Stimulated activated CD8-positive, alpha-beta memory T cell treated with anti-CD3 and anti-CD28 coated beads, Interleukin-12 subunit alpha, Interleukin-12 subunit beta, amount 100 ng/mL, for 24 hours (primary cell): Measurements from ENCODE around the gene PCAT6.
"Not testable (repeated sequence)": the region's sequence is repeated elsewhere in the genome, so short reads cannot be mapped to it uniquely, and the experiment has no call there.

ENCODE experiments used
- DNase-seq: peaks from one replicate; pipeline ENCODE4 v3.0.0-alpha.2; 2020; ENCODE audit errors: extremely low read depth

PCAT6 gene

DNA sequence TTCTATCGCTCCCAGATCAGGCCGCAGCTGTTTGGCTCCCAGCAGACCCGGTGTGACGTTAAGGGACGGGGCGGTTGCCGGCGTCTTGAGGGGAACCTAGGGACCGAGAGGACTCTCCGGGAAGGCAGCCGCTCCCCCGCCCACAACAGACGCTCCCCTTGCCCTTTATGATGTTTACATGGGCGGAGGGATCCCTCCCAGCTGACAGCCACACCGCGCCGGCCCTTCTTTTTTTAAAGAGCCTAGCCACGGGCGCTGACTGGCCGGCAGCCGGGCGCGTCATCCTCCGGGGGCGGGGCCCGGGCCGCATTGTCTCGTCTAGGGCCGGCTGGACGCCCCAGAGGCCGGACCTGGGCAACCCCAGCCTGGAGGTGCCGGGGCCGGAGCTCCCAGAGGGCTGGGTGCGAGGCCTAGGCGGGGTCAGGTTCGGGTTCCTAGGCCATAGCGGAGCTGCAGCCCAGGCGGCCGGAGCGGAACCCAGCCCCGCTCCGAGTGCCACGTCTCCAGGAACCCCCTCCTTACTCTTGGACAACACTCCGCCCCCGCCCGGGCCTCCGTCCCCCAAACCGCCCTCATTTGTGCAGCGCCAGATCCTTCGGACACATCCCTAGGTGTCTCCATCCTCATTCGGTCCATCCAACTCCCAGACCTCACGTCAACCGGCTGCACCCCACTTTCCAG is at the start of gene PCAT6:
Gene PCAT6, plus strand, starts transcription at position 340 of the 681 bp plus-strand sequence.
- DNase-seq = peak; percentile 75

- no peak for DNase-seq
Measured at GRCh38 chr1:202762019-202762418, 48.7 kb upstream of the PCAT6 start.

- no peak for DNase-seq
Measured at GRCh38 chr1:202765721-202766120, 45.0 kb upstream of the PCAT6 start.

DNA sequence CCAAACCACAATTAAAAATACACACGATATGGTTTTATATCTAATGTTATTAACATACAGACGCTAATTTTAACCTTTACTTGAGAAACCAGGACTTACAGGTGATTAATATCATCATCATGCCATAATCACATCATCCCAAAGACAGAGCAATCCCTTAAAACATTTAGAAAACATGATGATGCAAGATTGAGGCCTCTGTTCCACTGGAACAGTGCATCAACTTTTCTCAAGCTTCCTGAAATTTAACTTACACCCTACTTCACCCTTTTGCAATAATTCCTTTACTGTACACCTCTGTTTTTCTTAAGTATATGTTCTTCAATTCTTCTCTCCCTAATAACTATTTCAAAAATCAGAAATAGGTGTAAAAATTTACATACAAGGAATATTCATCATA is 40.6 kb upstream of the PCAT6 start:
- no peak for DNase-seq

DNA sequence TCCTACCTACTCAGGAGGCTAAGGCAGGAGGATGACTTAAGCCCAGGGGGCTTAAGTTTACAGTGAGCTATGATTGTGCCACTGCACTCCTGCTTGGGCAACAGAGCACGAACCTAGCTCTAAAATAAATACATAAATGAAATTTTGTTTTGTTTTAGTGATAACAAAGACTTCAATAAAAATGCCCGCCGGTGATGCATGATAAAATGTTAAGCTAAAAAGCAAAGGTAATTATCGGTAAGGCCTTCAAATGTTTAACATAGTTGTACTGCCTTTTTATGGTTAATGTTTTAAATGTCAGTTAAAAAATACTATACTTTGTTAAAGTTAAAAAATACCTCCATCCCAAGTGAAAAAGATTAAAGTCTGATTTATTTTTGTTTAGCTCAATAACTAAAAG is 29.6 kb upstream of the PCAT6 start:
- DNase-seq = no peak

GRCh38 chr1:202786804-202787203 is 23.9 kb upstream of the PCAT6 start:
- DNase-seq = no peak

DNA sequence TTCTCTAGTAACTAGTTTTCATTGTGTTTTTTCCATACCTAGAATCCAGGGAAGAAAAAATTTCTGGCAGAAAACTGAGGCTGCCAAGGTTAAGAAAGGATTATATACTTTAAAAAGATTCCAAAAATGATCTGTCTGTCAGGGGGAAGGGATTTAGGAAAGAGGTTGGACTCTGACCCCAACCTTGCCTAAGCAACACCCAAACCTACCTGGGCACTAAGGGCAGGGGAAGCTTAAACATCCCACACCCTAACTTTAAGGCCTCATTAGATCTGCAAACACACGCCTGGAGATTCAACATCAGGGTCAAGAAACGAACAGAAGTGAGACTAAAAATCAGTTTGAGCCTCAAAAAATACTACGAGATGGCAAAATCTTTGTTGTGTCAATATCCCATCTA is 22.0 kb upstream of the PCAT6 start:
- no peak for DNase-seq

DNA sequence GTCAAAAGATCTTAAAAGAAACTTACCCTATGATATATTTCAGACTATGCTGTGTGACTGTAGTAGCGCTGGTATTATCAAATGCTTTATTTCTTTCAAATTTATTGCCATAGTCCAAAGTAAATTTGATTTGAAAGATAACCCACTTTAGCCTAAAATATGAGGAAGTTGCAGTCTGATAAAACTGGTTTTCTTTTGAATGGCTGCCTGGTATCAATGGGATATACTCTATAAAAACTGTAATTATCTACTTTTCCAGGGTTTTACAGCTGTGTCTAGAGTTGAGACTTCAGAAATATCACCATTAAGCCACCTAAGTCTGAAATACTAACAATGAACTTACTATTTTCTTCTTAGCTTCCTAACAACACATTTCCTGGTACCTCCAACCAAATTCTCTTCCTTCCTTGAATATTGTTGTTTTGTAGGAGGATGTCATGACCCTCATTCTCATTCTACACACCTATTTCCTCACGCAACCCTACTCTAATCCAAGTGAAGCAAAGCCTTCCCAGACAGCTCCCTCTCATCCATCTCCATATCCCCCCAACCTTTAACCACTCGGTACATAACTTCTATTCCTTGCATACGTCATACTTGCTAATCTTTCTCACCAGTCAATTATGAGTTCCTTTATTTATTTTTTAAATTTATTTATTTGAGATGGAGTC is 19.5 kb upstream of the PCAT6 start:
- no peak for DNase-seq

- DNase-seq = no peak
Measured at GRCh38 chr1:202794051-202794740, 16.6 kb upstream of the PCAT6 start.

GRCh38 chr1:202794931-202795330 is 15.8 kb upstream of the PCAT6 start:
- DNase-seq = not testable (repeated sequence)

GRCh38 chr1:202796670-202797069 is 14.1 kb upstream of the PCAT6 start:
- DNase-seq = no peak

- DNase-seq = no peak
Measured at GRCh38 chr1:202798260-202798659, 12.5 kb upstream of the PCAT6 start.

DNA sequence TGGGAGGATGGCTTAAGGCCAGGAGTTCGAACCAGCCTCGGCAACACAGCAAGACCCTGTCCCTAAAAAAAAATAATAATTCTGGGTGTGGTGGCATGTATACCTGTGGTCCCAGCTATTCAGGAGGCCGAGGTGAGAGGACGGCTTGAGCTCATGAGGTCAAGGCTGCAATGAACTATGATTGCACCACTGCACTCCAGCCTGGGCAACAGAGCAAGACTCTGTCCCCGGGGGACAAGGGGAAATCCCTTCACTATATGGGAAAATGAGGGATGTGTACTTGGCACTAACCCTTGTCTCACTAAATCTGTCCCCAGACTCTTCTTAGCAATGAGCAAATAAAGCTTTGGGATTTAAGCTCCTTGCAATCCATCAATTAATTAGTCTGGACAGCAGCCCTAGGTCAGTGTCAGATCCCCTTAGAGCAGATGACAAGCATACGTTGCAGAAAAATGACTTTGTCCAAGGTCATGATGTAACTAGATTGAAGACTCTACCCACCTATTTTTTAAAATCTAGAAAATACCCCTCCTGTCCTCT is 11.9 kb upstream of the PCAT6 start:
- DNase-seq = no peak

DNA sequence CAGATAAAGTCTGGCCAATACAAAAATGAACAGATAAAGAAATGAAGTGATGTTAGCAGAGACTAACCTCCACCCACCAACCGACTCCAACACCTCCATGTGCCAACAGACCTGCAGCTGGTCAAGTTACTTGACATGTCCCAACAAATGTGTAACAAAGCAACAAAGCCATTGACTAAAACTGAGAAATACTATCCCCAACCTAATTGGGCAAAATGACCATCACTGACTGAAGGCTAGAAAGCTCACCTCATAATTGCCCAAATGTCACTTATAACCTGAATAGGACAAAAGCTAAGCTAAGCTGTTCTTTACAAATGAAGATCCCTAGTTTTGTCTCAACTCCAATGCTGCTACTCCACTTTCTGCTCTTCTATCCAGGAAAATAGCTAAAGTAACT is 10.0 kb upstream of the PCAT6 start:
- DNase-seq = no peak

DNA sequence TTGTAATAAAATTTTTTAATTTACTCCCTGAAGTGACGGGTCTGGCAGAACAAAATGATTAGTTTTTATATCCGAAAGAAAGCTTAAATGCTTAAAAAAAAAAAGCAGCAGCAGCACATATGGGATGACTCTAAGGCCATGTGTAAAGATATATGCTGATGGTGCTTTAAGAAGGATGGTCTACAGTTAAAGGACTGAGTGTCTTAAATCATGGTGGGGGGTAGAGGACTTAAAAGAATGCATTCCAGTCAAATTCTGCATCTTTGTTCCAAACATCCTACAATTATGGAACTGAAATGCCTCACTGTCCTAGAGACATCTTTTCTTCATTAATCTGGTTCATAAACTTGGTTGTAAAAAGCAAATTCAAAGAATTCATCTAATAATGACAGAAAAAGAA is 9.6 kb upstream of the PCAT6 start:
- no peak for DNase-seq

DNA sequence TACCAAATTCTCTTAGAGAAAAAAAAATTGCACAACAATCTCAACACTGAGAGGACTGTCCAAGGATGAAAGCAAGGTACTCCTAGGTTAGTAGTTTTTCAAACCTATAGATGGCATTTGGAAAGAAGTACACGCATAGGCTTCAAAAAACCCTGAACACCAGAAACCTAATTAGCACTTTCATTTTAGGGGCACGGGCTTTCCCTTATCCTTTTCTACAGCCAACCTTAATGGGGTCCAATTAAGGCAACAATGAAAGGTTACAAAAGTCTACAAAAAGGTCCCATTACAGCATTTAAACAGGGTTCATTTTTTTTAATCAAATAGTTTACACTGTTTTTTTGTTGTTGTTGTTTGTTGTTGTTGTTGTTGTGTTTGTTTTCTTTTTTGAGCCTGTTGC is 8.7 kb upstream of the PCAT6 start:
- no peak for DNase-seq

- DNase-seq = no peak
Measured at GRCh38 chr1:202802998-202803932, 7.5 kb upstream of the PCAT6 start.

- no peak for DNase-seq
Measured at GRCh38 chr1:202804126-202804525, 6.6 kb upstream of the PCAT6 start.

- no peak for DNase-seq
Measured at GRCh38 chr1:202805886-202806844, 4.6 kb upstream of the PCAT6 start.

DNA sequence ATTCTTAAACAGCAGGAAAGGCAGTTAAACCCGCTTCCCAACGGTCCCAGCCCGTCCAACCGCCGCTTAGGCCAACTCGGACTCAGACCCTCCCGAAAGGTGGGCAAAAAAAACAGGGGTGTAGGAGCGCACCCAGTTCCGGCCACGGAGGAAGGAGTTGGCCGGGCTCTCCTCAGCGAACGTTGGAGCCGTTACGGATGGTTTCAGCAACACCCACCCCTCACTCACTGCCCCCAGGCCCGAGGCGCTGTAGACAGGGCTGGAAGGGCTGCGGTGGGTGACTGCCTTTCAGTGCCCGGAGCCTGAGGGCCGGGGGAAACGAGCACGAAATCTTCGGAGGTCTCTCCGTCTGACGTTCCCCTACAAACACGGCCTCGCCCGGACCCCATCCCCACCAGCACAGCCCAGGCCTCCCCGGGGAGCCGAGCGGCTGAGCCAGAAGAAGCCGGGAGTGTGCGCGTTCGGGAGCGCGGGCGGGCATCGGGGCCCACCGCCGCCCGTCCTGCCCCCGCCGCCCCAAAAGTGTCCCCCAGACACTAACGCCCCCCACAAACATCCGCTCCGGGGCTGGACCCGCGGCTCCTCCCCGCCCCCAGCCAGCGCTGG is 3.8 kb upstream of the PCAT6 start:
- DNase-seq = no peak
